22Rv1 (cell line): ENCODE measurements around the gene DDX53.

Experiments
- H3K27ac ChIP-seq: fragments of 450-650 bp; 2 replicates; pipeline ENCODE4 v1.5.1; 2017
- ZFX ChIP-seq: fragments of 450-650 bp; IDR thresholded peaks from 2 replicates; pipeline ENCODE4 v1.6.1; 2017; ENCODE audit warnings: antibody characterized with exemption, borderline replicate concordance
- TF ChIP-seq, protein P1 (sequence below): fragments of 450-650 bp; IDR thresholded peaks from 2 replicates; pipeline ENCODE4 v1.5.1; 2017; ENCODE audit warnings: mild to moderate bottlenecking

Gene DDX53

GRCh38 chrX:23046443-23046842 lies 46.7 kb downstream of the DDX53 start:
- no peak for TF ChIP-seq ZFX
- TF ChIP-seq, protein P1, sequence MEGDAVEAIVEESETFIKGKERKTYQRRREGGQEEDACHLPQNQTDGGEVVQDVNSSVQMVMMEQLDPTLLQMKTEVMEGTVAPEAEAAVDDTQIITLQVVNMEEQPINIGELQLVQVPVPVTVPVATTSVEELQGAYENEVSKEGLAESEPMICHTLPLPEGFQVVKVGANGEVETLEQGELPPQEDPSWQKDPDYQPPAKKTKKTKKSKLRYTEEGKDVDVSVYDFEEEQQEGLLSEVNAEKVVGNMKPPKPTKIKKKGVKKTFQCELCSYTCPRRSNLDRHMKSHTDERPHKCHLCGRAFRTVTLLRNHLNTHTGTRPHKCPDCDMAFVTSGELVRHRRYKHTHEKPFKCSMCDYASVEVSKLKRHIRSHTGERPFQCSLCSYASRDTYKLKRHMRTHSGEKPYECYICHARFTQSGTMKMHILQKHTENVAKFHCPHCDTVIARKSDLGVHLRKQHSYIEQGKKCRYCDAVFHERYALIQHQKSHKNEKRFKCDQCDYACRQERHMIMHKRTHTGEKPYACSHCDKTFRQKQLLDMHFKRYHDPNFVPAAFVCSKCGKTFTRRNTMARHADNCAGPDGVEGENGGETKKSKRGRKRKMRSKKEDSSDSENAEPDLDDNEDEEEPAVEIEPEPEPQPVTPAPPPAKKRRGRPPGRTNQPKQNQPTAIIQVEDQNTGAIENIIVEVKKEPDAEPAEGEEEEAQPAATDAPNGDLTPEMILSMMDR, result no peak
- no peak overlapping the region for H3K27ac ChIP-seq

GRCh38 chrX:23048806-23049573 lies 49.2 kb downstream of the DDX53 start:
- TF ChIP-seq, protein P1, result no peak
- no peak for TF ChIP-seq ZFX
- no peak overlapping the region for H3K27ac ChIP-seq

GRCh38 chrX:23052324-23052723 lies 52.6 kb downstream of the DDX53 start:
- TF ChIP-seq, protein P1, result no peak
- no peak for TF ChIP-seq ZFX

More at GRCh38 chrX:23052324-23052723, 52.6 kb downstream of the DDX53 start:
- no peak overlapping the region for H3K27ac ChIP-seq
